ENCODE data around the gene LRRC27.
"Not testable (repeated sequence)": the region's sequence is repeated elsewhere in the genome, so short reads cannot be mapped to it uniquely, and the experiment has no call there.

Gene LRRC27

GRCh38 chr10:132368881-132369635, 37.1 kb downstream of the LRRC27 start:
- DNase-seq (ENCODE audit: low read depth, low spot score): no peak
- no peak overlapping the region for H3K27ac ChIP-seq

GRCh38 chr10:132369636-132370185, 37.7 kb downstream of the LRRC27 start:
- H3K27ac ChIP-seq: no peak overlapping the region
- no peak for DNase-seq (ENCODE audit: low read depth, low spot score)

- DNase-seq (ENCODE audit: low read depth, low spot score): no peak
- H3K27ac ChIP-seq: no peak overlapping the region
Measured at GRCh38 chr10:132370426-132371340, 38.7 kb downstream of the LRRC27 start.

GRCh38 chr10:132371641-132372081, 39.7 kb downstream of the LRRC27 start:
- DNase-seq (ENCODE audit: low read depth, low spot score): no peak
- H3K27ac ChIP-seq: no peak overlapping the region

GRCh38 chr10:132372516-132373095, 40.6 kb downstream of the LRRC27 start:
- H3K27ac ChIP-seq: no peak overlapping the region
- DNase-seq (ENCODE audit: low read depth, low spot score): no peak

GRCh38 chr10:132373241-132373955, 41.4 kb downstream of the LRRC27 start:
- H3K27ac ChIP-seq: no peak overlapping the region
- no peak for DNase-seq (ENCODE audit: low read depth, low spot score)

- H3K27ac ChIP-seq: no peak overlapping the region
- no peak for DNase-seq (ENCODE audit: low read depth, low spot score)
Measured at GRCh38 chr10:132374176-132374575, 42.2 kb downstream of the LRRC27 start.

GRCh38 chr10:132374612-132375011, 42.6 kb downstream of the LRRC27 start:
- no peak for DNase-seq (ENCODE audit: low read depth, low spot score)
- no peak overlapping the region for H3K27ac ChIP-seq

GRCh38 chr10:132375116-132375794, 43.3 kb downstream of the LRRC27 start:
- no peak overlapping the region for H3K27ac ChIP-seq
- no peak for DNase-seq (ENCODE audit: low read depth, low spot score)

GRCh38 chr10:132375795-132376297, 43.9 kb downstream of the LRRC27 start:
- DNase-seq (ENCODE audit: low read depth, low spot score): no peak

GRCh38 chr10:132376394-132376851, 44.4 kb downstream of the LRRC27 start:
- no peak overlapping the region for H3K27ac ChIP-seq
- DNase-seq (ENCODE audit: low read depth, low spot score): no peak

More at GRCh38 chr10:132375795-132376297, 43.9 kb downstream of the LRRC27 start:
- no peak overlapping the region for H3K27ac ChIP-seq

- no peak overlapping the region for H3K27ac ChIP-seq
- no peak for DNase-seq (ENCODE audit: low read depth, low spot score)
Measured at GRCh38 chr10:132377326-132377725, 45.3 kb downstream of the LRRC27 start.

GRCh38 chr10:132379026-132379425, 47.0 kb downstream of the LRRC27 start:
- H3K27ac ChIP-seq; DNase-seq (ENCODE audit: low read depth, low spot score): not testable (repeated sequence)

- not testable (repeated sequence) for DNase-seq (ENCODE audit: low read depth, low spot score); H3K27ac ChIP-seq
Measured at GRCh38 chr10:132380986-132381385, 49.0 kb downstream of the LRRC27 start.

- DNase-seq (ENCODE audit: low read depth, low spot score): no peak
Measured at GRCh38 chr10:132381741-132382140, 49.7 kb downstream of the LRRC27 start.

GRCh38 chr10:132382231-132382922, 50.4 kb downstream of the LRRC27 start:
- H3K27ac ChIP-seq: no peak overlapping the region

More at GRCh38 chr10:132381741-132382140, 49.7 kb downstream of the LRRC27 start:
- no peak overlapping the region for H3K27ac ChIP-seq

GRCh38 chr10:132383101-132383500, 51.1 kb downstream of the LRRC27 start:
- no peak for DNase-seq (ENCODE audit: low read depth, low spot score)
- H3K27ac ChIP-seq: no peak overlapping the region

More at GRCh38 chr10:132382231-132382922, 50.4 kb downstream of the LRRC27 start:
- no peak for DNase-seq (ENCODE audit: low read depth, low spot score)

GRCh38 chr10:132383751-132384196, 51.8 kb downstream of the LRRC27 start:
- H3K27ac ChIP-seq: no peak overlapping the region
- DNase-seq (ENCODE audit: low read depth, low spot score): no peak

Data from epithelial cell of prostate (primary cell).